ENCODE data around the gene ABRACL. TPM values are rescaled to one million over a fixed set of nuclear protein-coding genes. Genes with fewer than 3 reads are reported as not detected.

The ABRACL gene
- total RNA-seq, 2 experiments from 2014 or later = 69.7 to 73.5 TPM

- H2AFZ ChIP-seq (ENCODE audit: low read length) = no peak overlapping the region
- ChIA-PET CTCF (ENCODE audit: unreplicated experiment) (no interaction called here), POLR2A (no interaction called here)
- H3K27ac ChIP-seq (ENCODE audit: low read depth, low read length, poor library complexity, severe bottlenecking) = no peak overlapping the region
- no peak overlapping the region for H3K4me2 ChIP-seq (ENCODE audit: low read length)
- no TSS peak for BruUV-seq (replicated peaks)
- H3K9me2 ChIP-seq (ENCODE audit: insufficient read depth, low read length) = no peaks in the 10 kb centered on the region
- DNase-seq (ENCODE audit: low spot score) = no peak
- H3K36me3 ChIP-seq (ENCODE audit: insufficient read depth, low read length) = no peaks in the 10 kb centered on the region
- no peaks in the 10 kb centered on the region for H3K79me2 ChIP-seq (ENCODE audit: insufficient read depth, low read depth, low read length)
- H3K4me3 ChIP-seq (ENCODE audit: low read depth, low read length, poor library complexity, severe bottlenecking) = no peak overlapping the region
- no peaks in the 10 kb centered on the region for H3K9me3 ChIP-seq (ENCODE audit: low read length)
- no peaks in the 10 kb centered on the region for H4K20me1 ChIP-seq (ENCODE audit: insufficient read depth, low read length)
- H3K4me1 ChIP-seq (ENCODE audit: insufficient read depth, low read length, poor library complexity, severe bottlenecking) = no peaks in the 10 kb centered on the region
- intact Hi-C loops (cut with micrococcal nuclease; ENCODE audit: unreplicated experiment) = no loop called here
- TF ChIP-seq EZH2phosphoT487 (IDR thresholded peaks at IDR 0.05; ENCODE audit: borderline replicate concordance, low read depth, low read length) (no peak), CTCF (conservative IDR thresholded peaks at IDR 0.05; ENCODE audit: low read length) (no peak)
These were observed 37.5 kb downstream of the ABRACL start for GRCh38 chr6:139066080-139066479.

DNA sequence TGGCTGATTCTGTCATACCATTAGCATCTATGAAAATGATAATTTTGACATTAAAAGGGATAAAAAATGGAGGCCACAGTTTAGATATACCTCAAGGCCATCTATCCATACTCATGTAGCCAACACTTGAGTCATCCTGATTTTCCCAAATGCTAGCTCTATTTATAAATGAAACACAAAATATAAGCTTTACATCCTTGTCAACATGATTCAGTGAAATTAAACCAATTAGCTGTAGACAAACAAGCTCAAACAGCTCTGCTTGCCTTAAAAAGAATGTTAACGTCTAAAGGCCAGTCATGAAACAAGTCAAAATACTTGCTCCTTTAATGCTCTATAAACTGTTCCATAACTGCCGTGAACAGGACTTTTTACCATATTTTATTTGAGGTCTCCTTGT is 40.3 kb downstream of the ABRACL start:
- TF ChIP-seq EZH2phosphoT487 (IDR thresholded peaks at IDR 0.05; ENCODE audit: borderline replicate concordance, low read depth, low read length) = no peak
- no peak for TF ChIP-seq CTCF (conservative IDR thresholded peaks at IDR 0.05; ENCODE audit: low read length)
- no peaks in the 10 kb centered on the region for H3K36me3 ChIP-seq (ENCODE audit: insufficient read depth, low read length)
- H3K9me3 ChIP-seq (ENCODE audit: low read length) = no peaks in the 10 kb centered on the region
- no peak overlapping the region for H3K4me2 ChIP-seq (ENCODE audit: low read length)
- no peaks in the 10 kb centered on the region for H3K79me2 ChIP-seq (ENCODE audit: insufficient read depth, low read depth, low read length)
- H3K9me2 ChIP-seq (ENCODE audit: insufficient read depth, low read length) = no peaks in the 10 kb centered on the region
- DNase-seq (ENCODE audit: low spot score) = no peak
- no peaks in the 10 kb centered on the region for H4K20me1 ChIP-seq (ENCODE audit: insufficient read depth, low read length)
- H3K4me1 ChIP-seq (ENCODE audit: insufficient read depth, low read length, poor library complexity, severe bottlenecking) = no peaks in the 10 kb centered on the region
- intact Hi-C loops (cut with micrococcal nuclease; ENCODE audit: unreplicated experiment) = no loop called here
- no peak overlapping the region for H2AFZ ChIP-seq (ENCODE audit: low read length)
- H3K4me3 ChIP-seq (ENCODE audit: low read depth, low read length, poor library complexity, severe bottlenecking) = no peak overlapping the region
- H3K27ac ChIP-seq (ENCODE audit: low read depth, low read length, poor library complexity, severe bottlenecking) = no peak overlapping the region
- BruUV-seq (replicated peaks) = no TSS peak
- CTCF ChIA-PET (ENCODE audit: unreplicated experiment) = no interaction called here
- POLR2A ChIA-PET = no interaction called here

- Histone ChIP-seq H3K4me1 (ENCODE audit: insufficient read depth, low read length, poor library complexity, severe bottlenecking) (no peaks in the 10 kb centered on the region), H3K4me3 (ENCODE audit: low read depth, low read length, poor library complexity, severe bottlenecking) (no peak overlapping the region), H2AFZ (ENCODE audit: low read length) (no peak overlapping the region), H3K36me3 (ENCODE audit: insufficient read depth, low read length) (no peaks in the 10 kb centered on the region), H3K9me3 (ENCODE audit: low read length) (no peaks in the 10 kb centered on the region), H3K27ac (ENCODE audit: low read depth, low read length, poor library complexity, severe bottlenecking) (no peak overlapping the region), H3K79me2 (ENCODE audit: insufficient read depth, low read depth, low read length) (no peaks in the 10 kb centered on the region), H3K9me2 (ENCODE audit: insufficient read depth, low read length) (no peaks in the 10 kb centered on the region), H3K4me2 (ENCODE audit: low read length) (no peak overlapping the region), H4K20me1 (ENCODE audit: insufficient read depth, low read length) (no peaks in the 10 kb centered on the region)
- CTCF ChIA-PET (ENCODE audit: unreplicated experiment) = no interaction called here
- no TSS peak for BruUV-seq (replicated peaks)
- DNase-seq (ENCODE audit: low spot score) = no peak
- TF ChIP-seq CTCF (conservative IDR thresholded peaks at IDR 0.05; ENCODE audit: low read length) (no peak), EZH2phosphoT487 (IDR thresholded peaks at IDR 0.05; ENCODE audit: borderline replicate concordance, low read depth, low read length) (no peak)
- intact Hi-C loops (cut with micrococcal nuclease; ENCODE audit: unreplicated experiment) = no loop called here
- POLR2A ChIA-PET = no interaction called here
These were observed 44.6 kb downstream of the ABRACL start for GRCh38 chr6:139073118-139073517.

Measured in OCI-LY7 (cell line).